H1 (cell line): ENCODE measurements around the gene TMEM134. TPM values are rescaled to one million over a fixed set of nuclear protein-coding genes. Genes with fewer than 3 reads are reported as not detected.
A peak's percentile ranks its signal among the peaks of the same experiment; 100 is the strongest.

ENCODE experiments used
- CTBP2 ChIP-seq: IDR thresholded peaks from 2 replicates; pipeline ENCODE4 v1.7.0; 2011; ENCODE audit warnings: borderline replicate concordance, mild to moderate bottlenecking, moderate library complexity, mixed read lengths, low read length; ENCODE audit not compliant: insufficient read depth, insufficient read length
- GABPA ChIP-seq: IDR thresholded peaks from 2 replicates; pipeline ENCODE4 v1.6.1; 2011; ENCODE audit warnings: mild to moderate bottlenecking, low read length, moderate library complexity, borderline replicate concordance; ENCODE audit not compliant: insufficient read depth
- POLR2AphosphoS5 ChIP-seq: IDR thresholded peaks from 2 replicates; pipeline ENCODE4 v1.6.1; 2011; ENCODE audit warnings: low read depth, low read length
- RBBP5 ChIP-seq: IDR thresholded peaks from 2 replicates; pipeline ENCODE4 v1.7.1; 2012; ENCODE audit warnings: low read depth, mild to moderate bottlenecking, inconsistent platforms, low read length, moderate library complexity, borderline replicate concordance
- polyA plus RNA-seq, 7 experiments: library from polyadenylated mRNA; depleted of rRNA in 3 of 7; stranded (reverse) in 5 of 7; unstranded in 2 of 7; fragments of >200 nt in 5 of 7; fragments of 200-250 nt in 2 of 7; gene quantifications; 1 replicate in 5 of 7; 2 replicates in 1 of 7; 4 replicates in 1 of 7; pipeline versions ENCODE4 v1.2.1 to v1.2.3, GENCODE V29; 2011 to 2013; ENCODE audit warnings: missing spikeins in 2 of 7, mixed read lengths in 2 of 7
- total RNA-seq: library from RNA; stranded (reverse); fragmentation: NEBNext Ultra II Directional; extraction: Animal tissue kit (Norgen Biotek cat#: 25700); gene quantifications from 2 replicates; pipeline ENCODE4 v1.2.1, GENCODE V29; 2021

The TMEM134 gene
- total and polyA plus RNA-seq, 2 of the 8 experiments (the other 6 are each of a cell fraction or from before 2014, with no cell fraction given), result 32.4 to 229 TPM

GRCh38 chr11:67420646-67421429 lies 48.2 kb downstream of the TMEM134 start (continued):
- no peak for TF ChIP-seq CTBP2
- TF ChIP-seq GABPA, result no peak; the same call in 1 of the 2 replicates
- TF ChIP-seq RBBP5, result peak; percentile 69; the same call in 1 of the 2 replicates
- peak; percentile 30 for TF ChIP-seq POLR2AphosphoS5
